Calu3 (cell line): ENCODE data around the gene SLC39A7. TPM values are rescaled to one million over a fixed set of nuclear protein-coding genes. Genes with fewer than 3 reads are reported as not detected.

Experiments used
- BruUV-seq: library from RNA; stranded (reverse); fragments of 400-500 nt; replicated peaks from 2 replicates; lab custom pipeline; 2021; lab: Mats Ljungman, UMichigan
- CTCF ChIA-PET: fragments of 300-600 bp; sonication (Branson Sonifier 250); formaldehyde crosslinking; loops from one replicate; lab custom pipeline; 2022; ENCODE audit warnings: antibody characterized with exemption; lab: Charles Lee
- DNase-seq: peaks from one replicate; pipeline ENCODE4 v3.0.0; 2022
- H3K27ac Mint-ChIP-seq: one replicate; pipeline ENCODE4 v1.8.0; 2022; ENCODE audit warnings: mixed read lengths; ENCODE audit not compliant: unreplicated experiment
- H3K27me3 Mint-ChIP-seq: one replicate; pipeline ENCODE4 v1.8.0; 2022; ENCODE audit warnings: mixed read lengths; ENCODE audit not compliant: unreplicated experiment
- H3K36me3 Mint-ChIP-seq: one replicate; pipeline ENCODE4 v1.8.0; 2022; ENCODE audit warnings: mild to moderate bottlenecking, moderate library complexity, mixed read lengths; ENCODE audit not compliant: insufficient read depth, unreplicated experiment
- H3K4me1 Mint-ChIP-seq: one replicate; pipeline ENCODE4 v1.8.0; 2022; ENCODE audit warnings: mild to moderate bottlenecking, low read depth, mixed read lengths; ENCODE audit not compliant: unreplicated experiment
- H3K4me3 Mint-ChIP-seq: one replicate; pipeline ENCODE4 v1.8.0; 2022; ENCODE audit warnings: mild to moderate bottlenecking, low read depth, moderate library complexity, mixed read lengths; ENCODE audit not compliant: unreplicated experiment
- H3K9me3 Mint-ChIP-seq: one replicate; pipeline ENCODE4 v1.8.0; 2022; ENCODE audit warnings: low read depth, mixed read lengths; ENCODE audit not compliant: unreplicated experiment
- intact Hi-C: fragments of 100-400 bp; cut with micrococcal nuclease; formaldehyde crosslinking; loops from one replicate; pipeline ENCODE4 v1.10.0; 2022; ENCODE audit not compliant: unreplicated experiment
- total RNA-seq: library from RNA; stranded (reverse); gene quantifications from 2 replicates; pipeline ENCODE4 v1.2.3, GENCODE V29; 2022
- TF ChIP-seq, protein P1 (sequence below): fragments of 200-600 bp; IDR thresholded peaks from one replicate; pipeline ENCODE4 v1.8.0; 2022; ENCODE audit warnings: antibody characterized with exemption; ENCODE audit not compliant: unreplicated experiment

The SLC39A7 gene
- total RNA-seq, 1 experiment from 2014 or later = 201 TPM

- intact Hi-C loops = loop anchor here (5.0 kb wide), 1 partner anchor 46 kb away; no protein-coding TSS in a partner anchor
Observed at GRCh38 chr6:33163540-33163939, 37.1 kb upstream of the SLC39A7 start.

DNA sequence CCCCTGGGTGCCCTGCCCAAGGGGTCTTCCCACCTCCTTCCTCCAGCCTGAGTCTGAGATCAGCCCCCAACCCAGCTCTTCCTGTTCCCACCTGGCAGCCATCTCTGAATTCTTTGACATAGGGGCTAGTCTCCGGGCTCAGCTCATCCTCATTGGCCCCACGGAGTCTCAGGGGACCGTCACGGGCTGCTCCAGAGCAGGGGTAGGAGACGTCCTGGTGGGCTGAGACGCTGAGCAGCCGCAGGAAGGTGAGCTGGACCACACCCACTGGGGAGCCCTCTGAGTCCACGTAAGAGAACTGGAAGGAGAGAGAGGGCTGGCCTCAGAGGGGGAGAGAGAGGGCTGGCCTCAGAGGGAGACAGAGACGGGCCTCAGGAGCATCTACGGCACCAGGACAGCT lies 36.5 kb upstream of the SLC39A7 start:
- no TSS peak for BruUV-seq
- H3K4me3 Mint-ChIP-seq = no peak overlapping the region

More at GRCh38 chr6:33163540-33163939, 37.1 kb upstream of the SLC39A7 start:
- Mint-ChIP-seq H3K9me3 (no peaks in the 10 kb centered on the region), H3K4me1 (peaks cover 16% of the 10 kb centered on the region), H3K36me3 (peaks cover 10% of the 10 kb centered on the region), H3K27me3 (peaks cover 81% of the 10 kb centered on the region), H3K4me3 (no peak overlapping the region), H3K27ac (no peak overlapping the region)
- no TSS peak for BruUV-seq
- TF ChIP-seq, protein P1, sequence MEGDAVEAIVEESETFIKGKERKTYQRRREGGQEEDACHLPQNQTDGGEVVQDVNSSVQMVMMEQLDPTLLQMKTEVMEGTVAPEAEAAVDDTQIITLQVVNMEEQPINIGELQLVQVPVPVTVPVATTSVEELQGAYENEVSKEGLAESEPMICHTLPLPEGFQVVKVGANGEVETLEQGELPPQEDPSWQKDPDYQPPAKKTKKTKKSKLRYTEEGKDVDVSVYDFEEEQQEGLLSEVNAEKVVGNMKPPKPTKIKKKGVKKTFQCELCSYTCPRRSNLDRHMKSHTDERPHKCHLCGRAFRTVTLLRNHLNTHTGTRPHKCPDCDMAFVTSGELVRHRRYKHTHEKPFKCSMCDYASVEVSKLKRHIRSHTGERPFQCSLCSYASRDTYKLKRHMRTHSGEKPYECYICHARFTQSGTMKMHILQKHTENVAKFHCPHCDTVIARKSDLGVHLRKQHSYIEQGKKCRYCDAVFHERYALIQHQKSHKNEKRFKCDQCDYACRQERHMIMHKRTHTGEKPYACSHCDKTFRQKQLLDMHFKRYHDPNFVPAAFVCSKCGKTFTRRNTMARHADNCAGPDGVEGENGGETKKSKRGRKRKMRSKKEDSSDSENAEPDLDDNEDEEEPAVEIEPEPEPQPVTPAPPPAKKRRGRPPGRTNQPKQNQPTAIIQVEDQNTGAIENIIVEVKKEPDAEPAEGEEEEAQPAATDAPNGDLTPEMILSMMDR = no peak
- no peak for DNase-seq
- CTCF ChIA-PET = interaction anchor here (0.9 to 1.4 kb wide), 2 partner anchors 9 to 125 kb away, joined by 3 read pairs; partner anchors contain the start of genes PFDN6 and WDR46

DNA sequence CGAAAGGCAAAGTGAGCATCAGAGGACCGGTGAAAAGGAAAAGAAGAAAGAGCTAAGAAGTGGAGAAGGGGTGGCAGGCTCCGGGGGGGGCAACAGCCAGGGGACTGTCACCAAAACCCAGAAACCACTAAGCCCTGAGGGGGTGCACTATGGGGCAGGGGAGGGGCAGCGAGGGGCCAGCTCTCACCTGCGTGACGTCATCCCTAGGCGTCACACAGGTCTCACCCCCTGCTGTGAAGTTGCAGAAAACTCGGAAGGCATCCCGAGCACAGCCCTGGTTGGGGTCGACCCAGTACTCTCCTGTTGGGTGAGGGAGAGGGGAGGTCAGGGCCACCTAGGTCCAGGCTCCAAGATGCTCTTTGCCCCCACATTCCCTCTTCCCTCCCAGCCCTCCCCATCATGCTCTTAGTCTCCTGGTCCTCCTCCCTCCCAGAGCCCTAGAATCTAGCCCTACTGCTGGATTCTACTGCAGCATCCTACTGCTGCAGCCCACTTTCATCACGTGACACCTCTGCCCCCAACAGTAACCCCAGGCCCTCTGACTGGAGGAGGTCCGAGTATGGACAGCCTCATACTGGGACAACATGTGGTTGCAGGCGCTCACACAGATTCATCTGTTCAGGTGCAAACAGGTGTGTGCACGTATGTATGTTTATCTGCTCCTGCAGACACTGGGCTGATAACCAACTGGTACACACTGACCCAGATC lies 35.8 kb upstream of the SLC39A7 start:
- TF ChIP-seq, protein P1 = no peak
- Mint-ChIP-seq H3K27ac (no peak overlapping the region), H3K4me3 (no peak overlapping the region), H3K4me1 (peaks cover 16% of the 10 kb centered on the region), H3K9me3 (no peaks in the 10 kb centered on the region), H3K27me3 (peaks cover 87% of the 10 kb centered on the region), H3K36me3 (peaks cover 10% of the 10 kb centered on the region)
- no TSS peak for BruUV-seq
- intact Hi-C loops = loop anchor here (5.0 kb wide), 1 partner anchor 48 kb away; no protein-coding TSS in a partner anchor
- CTCF ChIA-PET = interaction anchor here (0.6 to 1.4 kb wide), 2 partner anchors 124 to 648 kb away, joined by 3 to 4 read pairs; partner anchors contain the start of genes PFDN6 and WDR46
- DNase-seq = no peak

More for the DNA sequence above, 36.5 kb upstream of the SLC39A7 start:
- TF ChIP-seq, protein P1 = no peak
- Mint-ChIP-seq H3K4me1 (peaks cover 16% of the 10 kb centered on the region), H3K36me3 (peaks cover 10% of the 10 kb centered on the region), H3K27ac (no peak overlapping the region), H3K9me3 (no peaks in the 10 kb centered on the region), H3K27me3 (peaks cover 81% of the 10 kb centered on the region)
- intact Hi-C loops = loop anchor here (5.0 kb wide), 1 partner anchor 47 kb away; no protein-coding TSS in a partner anchor
- DNase-seq = no peak
- CTCF ChIA-PET = interaction anchor here (0.6 to 1.4 kb wide), 3 partner anchors 8 to 649 kb away, joined by 3 to 4 read pairs (median 3); partner anchors contain the start of genes PFDN6 and WDR46

DNA sequence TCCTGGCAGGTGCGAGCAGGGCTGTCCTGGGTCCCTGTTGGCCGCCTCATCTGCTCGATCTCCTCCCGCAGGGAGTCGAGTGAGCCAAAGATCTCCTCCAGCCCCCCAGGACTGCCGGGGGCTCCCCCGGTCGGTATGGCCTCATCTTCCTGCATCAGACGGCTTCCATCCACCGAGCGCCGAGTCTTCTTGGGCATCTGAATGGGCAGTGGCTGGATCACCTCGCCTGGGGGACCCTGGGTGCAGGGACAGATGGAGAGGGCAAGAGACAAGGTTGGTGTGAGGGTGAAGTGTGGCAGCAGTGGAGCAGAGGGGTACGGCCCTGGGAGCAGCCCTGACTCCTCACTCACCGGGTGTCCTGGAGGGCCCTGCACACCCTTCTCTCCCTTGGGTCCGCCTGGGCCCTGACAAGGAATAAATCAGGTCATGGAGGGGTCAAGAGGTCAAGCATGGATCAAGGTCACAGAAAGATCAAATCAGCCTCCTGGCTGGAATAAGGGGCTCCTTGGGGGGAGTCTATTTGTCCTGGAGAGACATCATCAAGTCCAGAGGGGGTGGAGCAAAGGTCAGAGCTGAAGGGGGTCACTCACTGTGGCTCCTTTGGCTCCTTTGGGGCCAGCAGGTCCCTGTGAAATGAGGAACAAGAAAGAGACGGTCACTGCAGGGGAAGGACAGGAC lies 34.9 kb upstream of the SLC39A7 start:
- CTCF ChIA-PET = no interaction called here
- BruUV-seq = no TSS peak

More for the DNA sequence above, 34.9 kb upstream of the SLC39A7 start:
- DNase-seq = no peak
- peaks cover 96% of the 10 kb centered on the region for H3K27me3 Mint-ChIP-seq
- no peak overlapping the region for H3K4me3 Mint-ChIP-seq
- H3K36me3 Mint-ChIP-seq = peaks cover 10% of the 10 kb centered on the region
- H3K27ac Mint-ChIP-seq = no peak overlapping the region
- H3K4me1 Mint-ChIP-seq = peaks cover 16% of the 10 kb centered on the region
- H3K9me3 Mint-ChIP-seq = no peaks in the 10 kb centered on the region
- TF ChIP-seq, protein P1 = no peak
- intact Hi-C loops = no loop called here
